Measurements from ENCODE around the gene ITGB2.

DNA sequence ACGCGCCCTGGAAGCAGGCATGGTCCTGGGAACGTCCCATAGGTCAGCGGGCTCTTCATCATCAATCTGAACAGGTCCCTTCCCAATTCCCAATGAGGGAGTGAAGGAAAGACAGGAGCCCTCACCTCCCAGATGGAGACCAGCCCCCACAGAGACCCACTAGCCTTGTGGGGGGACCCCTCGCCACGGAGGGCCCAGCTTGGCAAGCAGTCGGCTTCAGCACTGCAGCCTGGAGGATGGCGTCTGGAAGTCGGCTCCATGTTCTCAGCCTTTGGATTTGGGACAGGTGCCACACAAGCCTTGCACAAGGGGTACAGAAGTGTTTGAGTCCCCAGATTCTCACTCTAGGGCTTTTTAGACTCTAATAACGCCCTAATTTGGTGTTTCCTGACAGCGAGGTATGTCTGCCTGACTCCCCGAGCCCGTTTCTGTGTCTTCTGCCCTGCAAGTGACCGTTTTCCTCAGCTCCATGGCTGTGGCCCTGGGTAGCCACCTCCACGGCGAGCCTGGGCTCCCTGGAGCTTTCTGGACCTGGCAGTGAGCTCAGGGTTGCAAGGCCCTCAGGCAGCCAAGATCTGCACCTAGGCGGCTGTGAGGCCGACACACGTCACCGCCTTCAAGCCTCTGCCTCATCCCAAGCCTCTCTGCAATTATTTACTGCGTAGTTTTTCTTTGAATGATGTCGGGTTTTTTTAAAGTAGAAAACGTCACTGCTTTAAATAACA lies 77.8 kb downstream of the ITGB2 start:
- TF ChIP-seq, protein P1, sequence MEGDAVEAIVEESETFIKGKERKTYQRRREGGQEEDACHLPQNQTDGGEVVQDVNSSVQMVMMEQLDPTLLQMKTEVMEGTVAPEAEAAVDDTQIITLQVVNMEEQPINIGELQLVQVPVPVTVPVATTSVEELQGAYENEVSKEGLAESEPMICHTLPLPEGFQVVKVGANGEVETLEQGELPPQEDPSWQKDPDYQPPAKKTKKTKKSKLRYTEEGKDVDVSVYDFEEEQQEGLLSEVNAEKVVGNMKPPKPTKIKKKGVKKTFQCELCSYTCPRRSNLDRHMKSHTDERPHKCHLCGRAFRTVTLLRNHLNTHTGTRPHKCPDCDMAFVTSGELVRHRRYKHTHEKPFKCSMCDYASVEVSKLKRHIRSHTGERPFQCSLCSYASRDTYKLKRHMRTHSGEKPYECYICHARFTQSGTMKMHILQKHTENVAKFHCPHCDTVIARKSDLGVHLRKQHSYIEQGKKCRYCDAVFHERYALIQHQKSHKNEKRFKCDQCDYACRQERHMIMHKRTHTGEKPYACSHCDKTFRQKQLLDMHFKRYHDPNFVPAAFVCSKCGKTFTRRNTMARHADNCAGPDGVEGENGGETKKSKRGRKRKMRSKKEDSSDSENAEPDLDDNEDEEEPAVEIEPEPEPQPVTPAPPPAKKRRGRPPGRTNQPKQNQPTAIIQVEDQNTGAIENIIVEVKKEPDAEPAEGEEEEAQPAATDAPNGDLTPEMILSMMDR (IDR thresholded peaks at IDR 0.05) = no peak
- no peak for TF ChIP-seq RELA (CRISPR knock-in tag; IDR thresholded peaks at IDR 0.05; ENCODE audit: borderline replicate concordance)
- no peak for TF ChIP-seq NFE2L1 (CRISPR knock-in tag; IDR thresholded peaks at IDR 0.05)
- no peak for TF ChIP-seq ZNF138 (CRISPR knock-in tag; conservative IDR thresholded peaks at IDR 0.05)
- no peak for TF ChIP-seq ATF3 (CRISPR knock-in tag; conservative IDR thresholded peaks at IDR 0.05)
- no peak for TF ChIP-seq NFYB (CRISPR knock-in tag; conservative IDR thresholded peaks at IDR 0.05; ENCODE audit: low read depth)
- TF ChIP-seq, protein P2, sequence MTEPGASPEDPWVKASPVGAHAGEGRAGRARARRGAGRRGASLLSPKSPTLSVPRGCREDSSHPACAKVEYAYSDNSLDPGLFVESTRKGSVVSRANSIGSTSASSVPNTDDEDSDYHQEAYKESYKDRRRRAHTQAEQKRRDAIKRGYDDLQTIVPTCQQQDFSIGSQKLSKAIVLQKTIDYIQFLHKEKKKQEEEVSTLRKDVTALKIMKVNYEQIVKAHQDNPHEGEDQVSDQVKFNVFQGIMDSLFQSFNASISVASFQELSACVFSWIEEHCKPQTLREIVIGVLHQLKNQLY (CRISPR knock-in tag; IDR thresholded peaks at IDR 0.05) = no peak
- TF ChIP-seq MAX (CRISPR knock-in tag; IDR thresholded peaks at IDR 0.05) = no peak
- no peak for TF ChIP-seq ATF1 (CRISPR knock-in tag; IDR thresholded peaks at IDR 0.05)
